ENCODE results near the gene TBX3. TPM values are rescaled to one million over a fixed set of nuclear protein-coding genes. Genes with fewer than 3 reads are reported as not detected.

Gene TBX3
- total RNA-seq, 1 donor from 2014 or later = 37.2 TPM

GRCh38 chr12:114697243-114697716 lies 13.3 kb upstream of the TBX3 start:
- no peak for DNase-seq (ENCODE audit: low spot score)
- ATAC-seq = no peak

- ATAC-seq (no peak), DNase-seq (ENCODE audit: low spot score) (no peak)
These were observed 12.7 kb upstream of the TBX3 start for GRCh38 chr12:114696443-114697242.

GRCh38 chr12:114695305-114695592 lies 11.3 kb upstream of the TBX3 start:
- DNase-seq (ENCODE audit: low spot score) (no peak), ATAC-seq (no peak)

- DNase-seq (ENCODE audit: low spot score) (no peak), ATAC-seq (no peak)
These were observed 10.7 kb upstream of the TBX3 start for GRCh38 chr12:114694436-114695304.

GRCh38 chr12:114693532-114693931 lies 9.6 kb upstream of the TBX3 start:
- DNase-seq (ENCODE audit: low spot score) (no peak), ATAC-seq (no peak)

- DNase-seq (ENCODE audit: low spot score) = no peak
These were observed 9.1 kb upstream of the TBX3 start for GRCh38 chr12:114693059-114693531.

GRCh38 chr12:114692186-114693058 lies 8.4 kb upstream of the TBX3 start:
- DNase-seq (ENCODE audit: low spot score) = no peak
- ATAC-seq = peak; percentile 81

More at GRCh38 chr12:114693059-114693531, 9.1 kb upstream of the TBX3 start:
- ATAC-seq = no peak

- no peak for DNase-seq (ENCODE audit: low spot score)
- peak; percentile 8 for ATAC-seq
These were observed 7.8 kb upstream of the TBX3 start for GRCh38 chr12:114691763-114692185.

- DNase-seq (ENCODE audit: low spot score) = no peak
- ATAC-seq = peak; percentile 15
These were observed 7.2 kb upstream of the TBX3 start for GRCh38 chr12:114691196-114691595.

GRCh38 chr12:114690267-114691135 lies 6.5 kb upstream of the TBX3 start:
- ATAC-seq (no peak), DNase-seq (ENCODE audit: low spot score) (no peak)

GRCh38 chr12:114689075-114689994 lies 5.4 kb upstream of the TBX3 start:
- ATAC-seq (no peak), DNase-seq (ENCODE audit: low spot score) (no peak)

GRCh38 chr12:114688256-114688845 lies 4.4 kb upstream of the TBX3 start:
- DNase-seq (ENCODE audit: low spot score) (no peak), ATAC-seq (no peak)

GRCh38 chr12:114687802-114688201 lies 3.8 kb upstream of the TBX3 start:
- ATAC-seq (no peak), DNase-seq (ENCODE audit: low spot score) (no peak)

GRCh38 chr12:114686773-114687500 lies 3.0 kb upstream of the TBX3 start:
- ATAC-seq (no peak), DNase-seq (ENCODE audit: low spot score) (no peak)

- ATAC-seq (no peak), DNase-seq (ENCODE audit: low spot score) (no peak)
These were observed 2.4 kb upstream of the TBX3 start for GRCh38 chr12:114686426-114686772.

GRCh38 chr12:114685869-114686268 lies 1.9 kb upstream of the TBX3 start:
- no peak for ATAC-seq

GRCh38 chr12:114685320-114685781 lies 1.4 kb upstream of the TBX3 start:
- ATAC-seq (no peak), DNase-seq (ENCODE audit: low spot score) (no peak)

More at GRCh38 chr12:114685869-114686268, 1.9 kb upstream of the TBX3 start:
- no peak for DNase-seq (ENCODE audit: low spot score)

- ATAC-seq = peak; percentile 41
These were observed 897 bp upstream of the TBX3 start for GRCh38 chr12:114684870-114685273.

More at GRCh38 chr12:114684870-114685273, 897 bp upstream of the TBX3 start:
- DNase-seq (ENCODE audit: low spot score) = no peak

All from left lobe of liver (tissue), 2 donors.